Astrocyte (in vitro differentiated cells and primary cell): ENCODE data around the gene ATP11A. TPM values are rescaled to one million over a fixed set of nuclear protein-coding genes. Genes with fewer than 3 reads are reported as not detected.

Experiments
- DNase-seq: peaks from one replicate; pipeline ENCODE4 v3.0.0-alpha.2; 2010; ENCODE audit warnings: low read depth
- FAIRE-seq: peaks from 2 replicates; lab custom pipeline; 2011; peaks lifted over from hg19 to GRCh38; lab: Jason Lieb, UNC
- H2AFZ ChIP-seq: 2 replicates; pipeline ENCODE4 v1.6.0; 2012; ENCODE audit warnings: low read depth, low read length, inconsistent platforms
- H3K27ac ChIP-seq: 2 replicates; pipeline ENCODE4 v1.5.1; 2011; ENCODE audit warnings: low read depth, low read length, inconsistent platforms
- H3K27me3 ChIP-seq: 2 replicates; pipeline ENCODE4 v1.6.0; 2011; ENCODE audit warnings: low read length, inconsistent platforms; ENCODE audit not compliant: insufficient read depth
- H3K36me3 ChIP-seq: 2 replicates; pipeline ENCODE4 v1.5.1; 2011; ENCODE audit warnings: low read length, inconsistent platforms; ENCODE audit not compliant: insufficient read depth
- H3K4me1 ChIP-seq: 2 replicates; pipeline ENCODE4 v1.5.1; 2011; ENCODE audit warnings: low read length, inconsistent platforms; ENCODE audit not compliant: insufficient read depth
- H3K4me2 ChIP-seq: 2 replicates; pipeline ENCODE4 v1.6.0; 2012; ENCODE audit warnings: low read length, inconsistent platforms
- H3K4me3 ChIP-seq: 2 replicates; pipeline ENCODE4 v1.5.1; 2011; ENCODE audit warnings: low read depth, mild to moderate bottlenecking, low read length, inconsistent platforms; ENCODE audit not compliant: insufficient read depth
- H3K79me2 ChIP-seq: 2 replicates; pipeline ENCODE4 v1.6.0; 2012; ENCODE audit warnings: mild to moderate bottlenecking, low read length, inconsistent platforms; ENCODE audit not compliant: insufficient read depth
- H3K9ac ChIP-seq: 2 replicates; pipeline ENCODE4 v1.6.0; 2012; ENCODE audit warnings: mild to moderate bottlenecking, low read length, inconsistent platforms
- H3K9me3 ChIP-seq: 2 replicates; pipeline ENCODE4 v1.5.1; 2012; ENCODE audit warnings: low read depth, mild to moderate bottlenecking, low read length, inconsistent platforms; ENCODE audit not compliant: insufficient read depth
- H4K20me1 ChIP-seq: 2 replicates; pipeline ENCODE4 v1.6.0; 2012; ENCODE audit warnings: low read length, inconsistent platforms; ENCODE audit not compliant: insufficient read depth
- H3K27ac Mint-ChIP-seq: one replicate; pipeline ENCODE4 v1.8.0; 2021; ENCODE audit warnings: mild to moderate bottlenecking, mixed read lengths; ENCODE audit not compliant: unreplicated experiment
- H3K27me3 Mint-ChIP-seq: one replicate; pipeline ENCODE4 v1.8.0; 2021; ENCODE audit warnings: low read depth, mixed read lengths; ENCODE audit not compliant: unreplicated experiment
- H3K36me3 Mint-ChIP-seq: one replicate; pipeline ENCODE4 v1.8.0; 2021; ENCODE audit warnings: low read depth, mixed read lengths; ENCODE audit not compliant: unreplicated experiment
- H3K4me1 Mint-ChIP-seq: one replicate; pipeline ENCODE4 v1.8.0; 2021; ENCODE audit warnings: low read depth, mixed read lengths; ENCODE audit not compliant: unreplicated experiment
- H3K4me3 Mint-ChIP-seq: one replicate; pipeline ENCODE4 v1.8.0; 2021; ENCODE audit warnings: mild to moderate bottlenecking, moderate library complexity, mixed read lengths; ENCODE audit not compliant: unreplicated experiment
- H3K9me3 Mint-ChIP-seq: one replicate; pipeline ENCODE4 v1.8.0; 2021; ENCODE audit warnings: mild to moderate bottlenecking, mixed read lengths; ENCODE audit not compliant: unreplicated experiment
- CTCF ChIP-seq: IDR thresholded peaks from 2 replicates; pipeline ENCODE4 v1.5.1; 2011; ENCODE audit warnings: low read depth, mild to moderate bottlenecking, inconsistent platforms, low read length, moderate library complexity; ENCODE audit not compliant: insufficient read depth
- EZH2 ChIP-seq: IDR thresholded peaks from 2 replicates; pipeline ENCODE4 v1.6.1; 2012; ENCODE audit warnings: mild to moderate bottlenecking, low read length, inconsistent platforms; ENCODE audit not compliant: insufficient read depth
- total RNA-seq: library from RNA; stranded (reverse); gene quantifications from 2 replicates; pipeline ENCODE4 v1.2.1, GENCODE V29; 2021

ATP11A gene
- total RNA-seq, 1 donor from 2014 or later, result 38.9 TPM

GRCh38 chr13:112771139-112771876, 81.5 kb downstream of the ATP11A start:
- H3K36me3 Mint-ChIP-seq, result peaks cover 6% of the 10 kb centered on the region

GRCh38 chr13:112771877-112772538, 82.2 kb downstream of the ATP11A start:
- Histone ChIP-seq H3K79me2 (no peaks in the 10 kb centered on the region), H3K27me3 (no peaks in the 10 kb centered on the region), H2AFZ (no peak overlapping the region), H4K20me1 (peaks cover 3% of the 10 kb centered on the region), H3K27ac (no peak overlapping the region), H3K36me3 (no peaks in the 10 kb centered on the region), H3K9me3 (no peaks in the 10 kb centered on the region), H3K4me1 (no peaks in the 10 kb centered on the region), H3K4me2 (no peak overlapping the region), H3K9ac (no peak overlapping the region), H3K4me3 (no peak overlapping the region)
- Mint-ChIP-seq H3K36me3 (peaks cover 6% of the 10 kb centered on the region), H3K27ac (no peak overlapping the region), H3K9me3 (peaks cover 2% of the 10 kb centered on the region), H3K27me3 (no peaks in the 10 kb centered on the region), H3K4me1 (peaks cover 8% of the 10 kb centered on the region), H3K4me3 (no peak overlapping the region)
- TF ChIP-seq EZH2, result no peak
- no peak for TF ChIP-seq CTCF
- DNase-seq (no peak), FAIRE-seq (no peak)

More at GRCh38 chr13:112771139-112771876, 81.5 kb downstream of the ATP11A start:
- Mint-ChIP-seq H3K4me1 (peaks cover 8% of the 10 kb centered on the region), H3K9me3 (peaks cover 2% of the 10 kb centered on the region), H3K27me3 (no peaks in the 10 kb centered on the region), H3K27ac (no peak overlapping the region), H3K4me3 (no peak overlapping the region)
- H3K4me2 ChIP-seq, result no peak overlapping the region
- no peak overlapping the region for H2AFZ ChIP-seq
- no peaks in the 10 kb centered on the region for H3K4me1 ChIP-seq
- H3K4me3 ChIP-seq, result no peak overlapping the region
- no peak for FAIRE-seq
- H3K27me3 ChIP-seq, result no peaks in the 10 kb centered on the region
- no peaks in the 10 kb centered on the region for H3K36me3 ChIP-seq
- DNase-seq, result no peak
- no peaks in the 10 kb centered on the region for H3K79me2 ChIP-seq
- no peak overlapping the region for H3K9ac ChIP-seq
- H3K9me3 ChIP-seq, result no peaks in the 10 kb centered on the region
- TF ChIP-seq EZH2 (no peak), CTCF (no peak)
- H3K27ac ChIP-seq, result no peak overlapping the region
- H4K20me1 ChIP-seq, result peaks cover 3% of the 10 kb centered on the region

- DNase-seq, result no peak
- H3K4me2 ChIP-seq, result no peak overlapping the region
- no peak overlapping the region for H3K4me3 ChIP-seq
- no peaks in the 10 kb centered on the region for H3K79me2 ChIP-seq
- H3K27me3 ChIP-seq, result no peaks in the 10 kb centered on the region
- H3K27ac Mint-ChIP-seq, result peak overlapping the region; percentile 47
- H3K9me3 Mint-ChIP-seq, result peaks cover 2% of the 10 kb centered on the region
- no peaks in the 10 kb centered on the region for H3K36me3 ChIP-seq
- H3K4me3 Mint-ChIP-seq, result no peak overlapping the region
- no peak overlapping the region for H3K9ac ChIP-seq
- no peaks in the 10 kb centered on the region for H3K9me3 ChIP-seq
- no peak overlapping the region for H2AFZ ChIP-seq
- FAIRE-seq, result no peak
- H4K20me1 ChIP-seq, result peaks cover 3% of the 10 kb centered on the region
- no peak overlapping the region for H3K27ac ChIP-seq
- H3K27me3 Mint-ChIP-seq, result no peaks in the 10 kb centered on the region
- TF ChIP-seq EZH2 (no peak), CTCF (no peak)
- no peaks in the 10 kb centered on the region for H3K4me1 ChIP-seq
- peaks cover 8% of the 10 kb centered on the region for H3K4me1 Mint-ChIP-seq
- peaks cover 6% of the 10 kb centered on the region for H3K36me3 Mint-ChIP-seq
Measured at GRCh38 chr13:112772539-112772909, 82.7 kb downstream of the ATP11A start.
